ENCODE results near the gene CTCFL.
"Not testable (repeated sequence)": the region's sequence is repeated elsewhere in the genome, so short reads cannot be mapped to it uniquely, and the experiment has no call there.

The CTCFL gene

DNA sequence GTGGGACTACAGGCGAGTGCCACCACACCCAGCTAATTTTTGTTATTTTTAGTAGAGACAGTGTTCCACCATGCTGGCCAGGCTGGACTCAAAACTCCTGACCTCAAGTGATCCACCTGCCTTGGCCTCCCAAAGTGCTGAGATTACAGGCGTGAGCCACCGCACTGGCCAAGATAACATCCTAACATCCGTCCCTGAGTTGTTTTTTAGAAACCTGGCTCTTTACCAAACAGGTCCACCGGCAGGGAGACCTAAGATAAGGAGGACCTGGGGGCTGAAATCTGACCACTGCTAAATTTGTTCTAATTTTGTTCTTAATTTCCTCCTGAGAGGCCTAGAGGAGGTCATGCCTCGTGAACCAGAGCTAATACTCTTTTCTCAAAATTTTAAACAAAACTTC is 20.5 kb downstream of the CTCFL start:
- DNase-seq: no peak

GRCh38 chr20:57503035-57503658 is 21.8 kb downstream of the CTCFL start:
- no peak for DNase-seq

- DNase-seq: no peak
These were observed 22.6 kb downstream of the CTCFL start for GRCh38 chr20:57502336-57502700.

DNA sequence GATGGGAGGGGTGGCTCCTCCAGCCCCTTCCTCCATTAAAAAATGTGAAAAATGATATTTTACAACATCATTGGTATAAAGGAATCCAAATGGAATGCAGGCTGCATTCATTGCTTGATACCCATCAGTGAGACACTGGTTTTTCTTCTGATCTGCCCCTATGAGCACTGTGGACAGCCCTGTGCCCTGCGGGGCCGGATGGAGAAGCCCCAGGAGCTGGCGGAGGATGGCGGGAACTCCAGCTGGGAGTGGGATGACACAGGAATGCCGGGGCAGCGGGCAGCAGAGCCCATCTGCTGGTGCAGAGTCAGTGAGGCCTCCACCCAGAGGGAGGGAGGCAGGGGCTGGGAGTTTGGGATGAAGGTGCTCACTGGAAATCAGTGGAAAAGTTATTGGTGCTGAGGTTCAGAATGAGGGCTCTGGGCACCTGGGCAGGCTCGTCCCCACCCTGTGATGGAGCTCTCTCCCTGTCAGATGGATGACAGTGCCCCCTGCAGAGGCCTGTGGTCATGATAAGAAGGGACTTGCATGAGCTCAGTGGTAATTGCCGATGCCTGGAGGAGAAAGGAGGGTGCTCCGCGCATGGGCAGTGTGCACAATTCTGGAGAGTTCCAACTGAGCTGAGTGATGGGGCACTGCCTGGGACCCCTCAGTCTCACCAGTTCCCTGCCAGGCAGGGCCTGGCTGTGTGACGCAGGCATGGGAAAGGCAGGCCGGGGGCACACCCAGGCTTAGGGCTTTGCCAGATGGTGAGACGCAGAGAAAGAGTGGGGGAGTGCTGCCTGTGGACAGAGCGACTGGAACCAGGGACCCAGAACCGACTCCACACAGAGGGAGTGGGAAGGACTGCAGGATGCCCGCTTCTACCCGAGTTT is 23.2 kb downstream of the CTCFL start:
- no peak for DNase-seq

GRCh38 chr20:57500962-57501361 is 24.0 kb downstream of the CTCFL start:
- DNase-seq: no peak

- DNase-seq: no peak
These were observed 24.7 kb downstream of the CTCFL start for GRCh38 chr20:57500235-57500634.

DNA sequence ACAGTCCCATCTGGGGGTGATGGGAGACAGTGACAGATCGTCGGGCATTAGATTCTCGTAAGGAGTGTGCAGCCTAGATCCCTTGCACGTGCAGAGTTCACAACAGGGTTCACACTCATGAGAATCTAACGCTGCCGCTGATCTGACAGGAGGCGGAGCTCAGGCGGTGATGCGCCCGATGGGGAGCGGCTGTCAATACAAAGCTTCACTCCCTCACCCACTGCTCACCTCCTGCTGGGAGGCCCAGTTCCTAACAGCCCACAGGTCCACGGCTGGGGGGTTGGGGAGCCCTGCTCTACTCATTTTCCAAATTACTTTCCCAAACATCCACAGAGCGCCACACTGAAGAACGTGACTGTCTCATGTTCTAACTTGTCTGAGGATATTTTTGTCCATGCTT is 25.3 kb downstream of the CTCFL start:
- DNase-seq: no peak

DNA sequence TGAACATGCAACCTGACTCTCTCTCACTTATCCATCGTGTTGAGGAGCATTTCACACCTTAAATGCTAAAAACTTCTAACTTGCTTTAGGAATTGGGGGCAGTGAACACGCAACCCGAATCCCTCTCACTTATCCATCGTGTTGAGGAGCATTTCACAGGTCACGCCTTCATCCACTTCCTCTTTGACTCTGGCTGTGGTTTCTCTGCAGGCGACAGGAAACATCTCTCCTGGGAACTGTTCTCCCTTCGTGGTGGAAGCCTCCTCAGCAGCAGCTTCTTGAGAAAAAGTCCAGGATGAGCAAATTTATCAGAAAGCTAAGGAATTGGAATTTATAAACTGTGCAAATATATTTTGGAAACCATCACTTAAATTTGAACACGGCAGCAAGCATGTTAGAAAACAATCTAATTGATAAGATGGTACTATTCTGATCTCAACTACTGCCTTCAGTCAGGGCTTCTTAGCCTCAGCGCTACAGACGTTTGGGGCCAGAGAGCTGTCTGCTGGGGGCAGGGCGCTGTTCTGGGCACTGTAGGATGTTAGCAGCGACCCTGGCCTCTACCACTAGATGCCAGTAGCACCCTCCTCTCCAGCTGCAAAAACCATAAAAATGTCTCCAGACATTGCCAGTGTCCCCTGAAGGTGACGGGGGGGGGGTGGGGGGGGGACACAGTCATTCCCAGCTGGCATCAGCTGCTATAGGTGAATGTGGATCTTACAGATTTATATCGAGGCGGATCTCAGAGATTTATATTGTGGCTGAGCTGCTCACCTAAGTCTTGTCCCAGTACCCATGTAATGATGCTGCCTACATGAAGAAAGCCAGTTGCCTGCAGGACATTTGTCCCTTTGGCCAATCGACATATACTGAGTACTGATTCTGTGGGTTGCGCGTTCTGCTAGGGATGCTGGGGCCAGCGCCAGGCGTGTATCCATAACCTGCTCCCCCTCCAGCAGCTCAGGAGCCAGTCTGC is 26.2 kb downstream of the CTCFL start:
- DNase-seq: no peak

GRCh38 chr20:57496592-57496991 is 28.3 kb downstream of the CTCFL start:
- no peak for DNase-seq

DNA sequence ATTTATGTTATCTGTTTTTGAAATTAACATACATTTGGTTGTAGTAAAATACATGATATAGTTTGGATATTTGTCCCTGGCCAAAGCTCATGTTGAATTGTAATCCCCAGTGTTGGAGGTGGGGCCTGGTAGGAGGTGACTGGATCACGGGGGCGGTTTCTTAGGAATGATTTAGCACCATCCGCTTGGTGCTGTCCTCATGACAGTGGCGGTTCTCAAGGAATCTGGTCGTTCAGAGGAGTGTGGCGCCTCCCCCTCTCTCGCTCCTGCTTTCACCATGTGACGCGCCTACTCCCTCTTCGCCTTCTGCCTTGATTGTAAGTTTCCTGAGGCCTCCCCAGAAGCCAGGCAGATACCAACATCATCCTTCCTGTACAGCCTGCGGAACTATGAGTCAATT is 29.0 kb downstream of the CTCFL start:
- DNase-seq: no peak

GRCh38 chr20:57493091-57493615 is 31.8 kb downstream of the CTCFL start:
- DNase-seq: no peak

DNA sequence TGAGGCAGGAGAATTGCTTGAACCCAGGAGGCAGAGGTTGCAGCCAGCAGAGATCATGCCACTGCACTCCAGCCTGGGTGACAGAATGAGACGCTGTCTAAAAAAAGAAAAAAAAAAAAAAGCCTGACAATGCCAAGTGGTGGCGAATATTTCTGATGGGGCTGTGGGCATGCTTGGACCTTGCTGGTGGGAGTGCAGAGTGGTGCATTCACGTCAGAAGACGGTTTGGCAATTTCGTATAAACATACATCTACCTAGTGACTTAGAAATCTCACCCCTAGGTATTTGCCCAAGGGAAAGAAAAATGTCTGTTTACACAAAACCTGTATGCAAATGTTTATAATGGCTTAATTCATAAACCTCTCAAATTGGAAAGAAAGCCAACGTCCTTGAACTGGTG is 33.6 kb downstream of the CTCFL start:
- no peak for DNase-seq

GRCh38 chr20:57488277-57488676 is 36.7 kb downstream of the CTCFL start:
- DNase-seq: not testable (repeated sequence)

GRCh38 chr20:57485770-57486169 is 39.2 kb downstream of the CTCFL start:
- no peak for DNase-seq

DNA sequence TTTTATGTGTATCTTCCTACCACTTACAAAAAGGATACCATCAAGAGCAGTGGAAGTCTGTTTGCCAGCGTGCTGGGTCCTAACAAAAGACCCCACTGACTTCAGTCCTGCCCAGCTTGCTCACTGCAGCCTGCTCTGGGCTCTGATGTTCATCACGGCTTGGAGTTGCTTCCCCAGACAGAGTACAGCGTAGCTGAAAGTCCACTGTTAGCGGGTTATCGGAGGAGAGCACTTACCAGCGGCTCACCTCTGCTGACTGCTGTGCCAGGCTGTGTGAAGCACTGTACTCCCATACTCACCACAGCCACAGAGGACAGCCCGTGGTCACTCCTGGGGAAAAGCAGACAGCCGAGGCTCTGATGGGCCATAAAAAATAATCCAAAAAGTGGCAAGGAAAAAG is 40.2 kb downstream of the CTCFL start:
- DNase-seq: no peak

DNA sequence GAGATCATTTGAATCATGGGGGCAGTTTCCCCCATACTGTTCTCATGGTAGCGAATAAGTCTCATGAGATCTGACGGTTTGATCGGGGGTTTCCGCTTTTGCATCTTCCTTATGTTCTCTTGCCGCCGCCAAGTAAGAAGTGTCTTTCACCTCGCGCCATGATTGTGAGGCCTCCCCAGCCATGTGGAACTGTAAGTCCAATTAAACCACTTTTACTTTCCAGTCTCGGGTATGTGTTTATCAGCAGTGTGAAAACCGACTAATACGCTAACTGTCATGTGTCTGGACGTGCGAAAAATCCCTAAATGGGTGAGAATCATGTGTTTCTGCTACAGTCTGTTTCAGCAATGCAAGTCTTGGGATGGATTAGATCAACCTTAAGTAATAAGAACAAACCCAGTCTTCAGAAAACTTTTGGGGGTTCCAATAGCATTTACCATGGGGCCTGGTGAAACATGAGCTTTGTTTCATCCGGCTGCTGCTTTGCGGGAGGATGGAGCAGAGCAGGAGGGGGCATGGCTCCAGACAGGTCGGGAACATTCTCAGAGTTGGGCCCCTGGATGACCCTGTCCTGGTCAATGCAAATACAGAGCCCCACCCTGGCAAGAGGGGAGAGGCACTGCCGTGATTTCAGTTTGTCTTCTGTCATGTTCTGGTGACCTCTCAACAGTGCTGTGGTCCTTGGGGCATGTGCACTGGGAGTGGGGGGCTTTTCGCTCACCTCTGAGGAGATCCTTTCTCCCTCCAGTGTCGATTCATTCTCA is 41.5 kb downstream of the CTCFL start:
- DNase-seq: no peak

- DNase-seq: no peak
These were observed 42.1 kb downstream of the CTCFL start for GRCh38 chr20:57482796-57483195.

GRCh38 chr20:57482148-57482547 is 42.8 kb downstream of the CTCFL start:
- no peak for DNase-seq

GRCh38 chr20:57481281-57481711 is 43.6 kb downstream of the CTCFL start:
- DNase-seq: no peak

DNA sequence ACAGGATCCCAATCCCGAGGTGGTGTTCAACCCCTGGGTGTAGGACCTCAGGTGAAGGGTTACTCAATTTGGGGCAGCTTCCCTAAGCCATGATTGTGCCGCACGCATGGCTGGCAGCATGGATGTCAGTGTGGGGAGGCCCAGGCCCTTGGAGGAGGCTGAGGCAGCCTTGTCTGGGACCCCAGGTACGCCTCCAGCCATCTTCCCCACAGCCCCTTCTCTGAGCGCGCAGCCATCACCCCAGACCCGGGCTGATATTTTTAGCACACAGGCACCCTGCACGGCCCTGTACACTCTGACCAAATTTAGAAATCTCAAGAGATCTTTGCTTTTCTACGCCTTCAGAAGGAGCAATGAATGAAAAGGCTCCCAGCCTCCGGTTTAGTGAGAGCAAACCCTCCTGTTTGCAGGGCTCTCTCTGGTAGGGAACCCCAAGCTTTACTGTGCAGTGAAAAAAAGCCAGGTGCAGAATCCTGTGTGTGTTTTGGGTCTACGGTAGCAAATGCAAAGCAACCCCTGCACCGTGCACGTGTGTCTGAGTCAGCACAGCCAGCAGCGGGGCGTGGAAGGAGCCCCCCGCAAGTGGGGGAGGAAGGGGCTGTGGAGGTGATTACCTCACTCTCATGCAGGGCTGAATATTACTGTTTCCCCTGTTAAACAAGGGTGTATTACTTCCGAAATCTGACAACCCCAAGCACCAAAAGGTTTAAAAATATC is 44.3 kb downstream of the CTCFL start:
- DNase-seq: no peak

- DNase-seq: no peak
These were observed 45.7 kb downstream of the CTCFL start for GRCh38 chr20:57479196-57479595.

GRCh38 chr20:57478176-57478575 is 46.8 kb downstream of the CTCFL start:
- DNase-seq: no peak

Data from SHP77 treated with DMSO at 0.1 percent for 48 hours (cell line).